Brain pericyte (primary cell): ENCODE data around the gene PCDHGA1.

Source experiments
- DNase-seq: peaks from one replicate; pipeline ENCODE4 v3.0.0-alpha.2; 2012; ENCODE audit warnings: low read depth, low spot score

Gene PCDHGA1

GRCh38 chr5:141512911-141513626 lies 182.8 kb downstream of the PCDHGA1 start:
- no peak for DNase-seq

GRCh38 chr5:141513627-141514329 lies 183.5 kb downstream of the PCDHGA1 start:
- DNase-seq: peak; percentile 73

- DNase-seq: no peak
Observed at GRCh38 chr5:141514330-141515133, 184.2 kb downstream of the PCDHGA1 start.

GRCh38 chr5:141515141-141515540 lies 184.8 kb downstream of the PCDHGA1 start:
- DNase-seq: no peak

- no peak for DNase-seq
Observed at GRCh38 chr5:141515946-141516671, 185.8 kb downstream of the PCDHGA1 start.

GRCh38 chr5:141516672-141517025 lies 186.3 kb downstream of the PCDHGA1 start:
- DNase-seq: no peak

GRCh38 chr5:141517312-141517711 lies 187.0 kb downstream of the PCDHGA1 start:
- no peak for DNase-seq

GRCh38 chr5:141517880-141518617 lies 187.7 kb downstream of the PCDHGA1 start:
- no peak for DNase-seq

- no peak for DNase-seq
Observed at GRCh38 chr5:141518618-141519015, 188.3 kb downstream of the PCDHGA1 start.

GRCh38 chr5:141519605-141520565 lies 189.6 kb downstream of the PCDHGA1 start:
- DNase-seq: no peak

- peak; percentile 86 for DNase-seq
Observed at GRCh38 chr5:141521244-141521781, 191.0 kb downstream of the PCDHGA1 start.

- no peak for DNase-seq
Observed at GRCh38 chr5:141522301-141522700, 192.0 kb downstream of the PCDHGA1 start.

- DNase-seq: no peak
Observed at GRCh38 chr5:141523991-141524390, 193.7 kb downstream of the PCDHGA1 start.

GRCh38 chr5:141524604-141525597 lies 194.6 kb downstream of the PCDHGA1 start:
- peak; percentile 94 for DNase-seq

- no peak for DNase-seq
Observed at GRCh38 chr5:141525653-141526052, 195.3 kb downstream of the PCDHGA1 start.

- DNase-seq: no peak
Observed at GRCh38 chr5:141527426-141527825, 197.1 kb downstream of the PCDHGA1 start.

GRCh38 chr5:141528291-141528984 lies 198.1 kb downstream of the PCDHGA1 start:
- no peak for DNase-seq

GRCh38 chr5:141529002-141529401 lies 198.7 kb downstream of the PCDHGA1 start:
- no peak for DNase-seq
